SK-N-SH (cell line): ENCODE measurements around the gene LMOD3. TPM values are rescaled to one million over a fixed set of nuclear protein-coding genes. Genes with fewer than 3 reads are reported as not detected.

Experiments
- CTCF ChIA-PET: fragments of 300-600, 350-600 bp; formaldehyde crosslinking; extraction: SDS; loops from one replicate; lab custom pipeline; 2021; lab: Yijun Ruan, JAX
- POLR2A ChIA-PET: fragments of 350-600 bp; sonication (Branson Sonifier 250); formaldehyde crosslinking; extraction: SDS; loops from one replicate; lab custom pipeline; 2020; ENCODE audit warnings: antibody characterized with exemption, inconsistent platforms; lab: Yijun Ruan, JAX
- DNase-seq: peaks from one replicate; pipeline ENCODE4 v3.0.0; 2012
- H2AFZ ChIP-seq: fragments of 200-600 bp; sonication (generic); 2 replicates; pipeline ENCODE4 v1.8.1; 2016; ENCODE audit warnings: antibody characterized with exemption, mild to moderate bottlenecking, low read depth
- H3F3A ChIP-seq: fragments of 200-600 bp; sonication (generic); replicated peaks from 2 replicates; pipeline ENCODE3; 2016; ENCODE audit warnings: antibody characterized with exemption, mild to moderate bottlenecking; ENCODE audit not compliant: insufficient read depth
- H3K27ac ChIP-seq, 2 experiments: fragments of 200-500 bp in 1 of 2; fragments of 200-600 bp in 1 of 2; sonication (Bioruptor generic) in 1 of 2; sonication (generic), shearing (Covaris generic) in 1 of 2; 2 replicates each; pipeline versions ENCODE4 v1.5.1 to v1.6.1; 2014 to 2016; ENCODE audit warnings: low read depth in 2 of 2, inconsistent platforms in 1 of 2, low read length in 1 of 2, mild to moderate bottlenecking in 1 of 2, mixed read lengths in 1 of 2
- H3K27me3 ChIP-seq: fragments of 200-600 bp; sonication (generic), shearing (Covaris generic); 2 replicates; pipeline ENCODE4 v1.6.1; 2016; ENCODE audit warnings: mixed run types; ENCODE audit not compliant: insufficient read depth
- H3K36me3 ChIP-seq, 2 experiments: fragments of 200-500 bp in 1 of 2; fragments of 200-600 bp in 1 of 2; sonication (Bioruptor generic) in 1 of 2; sonication (generic) in 1 of 2; replicated peaks in 1 of 2; 2 replicates each; pipeline versions ENCODE3 to v1.5.1; 2014 to 2016; ENCODE audit warnings: low read length in 1 of 2, mild to moderate bottlenecking in 1 of 2; ENCODE audit not compliant: insufficient read depth in 2 of 2, control insufficient read depth in 1 of 2
- H3K4me1 ChIP-seq, 2 experiments: fragments of 200-500 bp in 1 of 2; fragments of 200-600 bp in 1 of 2; sonication (Bioruptor generic) in 1 of 2; sonication (generic), shearing (Covaris generic) in 1 of 2; 2 replicates each; pipeline versions ENCODE4 v1.5.1 to v1.6.1; 2014 to 2016; ENCODE audit warnings: low read depth in 1 of 2, low read length in 1 of 2, mixed run types in 1 of 2; ENCODE audit not compliant: insufficient read depth in 2 of 2, control insufficient read depth in 1 of 2
- H3K4me2 ChIP-seq: fragments of 200-600 bp; sonication (generic), shearing (Covaris generic); 2 replicates; pipeline ENCODE4 v1.6.1; 2017; ENCODE audit warnings: mixed run types
- H3K4me3 ChIP-seq, 2 experiments: fragments of 200-500 bp in 1 of 2; fragments of 200-600 bp in 1 of 2; sonication (Bioruptor generic) in 1 of 2; sonication (generic), shearing (Covaris generic) in 1 of 2; 2 replicates each; pipeline versions ENCODE4 v1.5.1 to v1.8.1; 2014 to 2016; ENCODE audit warnings: low read depth in 2 of 2, inconsistent platforms in 1 of 2, low read length in 1 of 2, mild to moderate bottlenecking in 1 of 2, mixed read lengths in 1 of 2, moderate library complexity in 1 of 2
- H3K79me2 ChIP-seq: fragments of 200-600 bp; sonication (generic); 2 replicates; pipeline ENCODE4 v1.8.1; 2017; ENCODE audit warnings: mild to moderate bottlenecking; ENCODE audit not compliant: insufficient read depth
- H3K9ac ChIP-seq: fragments of 200-600 bp; sonication (generic); 2 replicates; pipeline ENCODE4 v1.6.1; 2017; ENCODE audit warnings: mixed run types
- H3K9me2 ChIP-seq: fragments of 200-600 bp; sonication (generic); 2 replicates; pipeline ENCODE4 v1.6.1; 2017; ENCODE audit warnings: mixed run types
- H3K9me3 ChIP-seq: fragments of 200-600 bp; sonication (generic); 2 replicates; pipeline ENCODE4 v1.6.1; 2017; ENCODE audit warnings: mixed run types, mild to moderate bottlenecking, moderate library complexity
- H4K20me1 ChIP-seq: fragments of 200-600 bp; sonication (generic); 2 replicates; pipeline ENCODE4 v1.6.1; 2017; ENCODE audit warnings: mild to moderate bottlenecking, mixed run types; ENCODE audit not compliant: insufficient read depth
- ELF1 ChIP-seq: IDR thresholded peaks from 2 replicates; pipeline ENCODE4 v1.4.0; 2012
- FOXM1 ChIP-seq: IDR thresholded peaks from 2 replicates; pipeline ENCODE4 v1.4.0; 2012; ENCODE audit warnings: low read depth, mild to moderate bottlenecking
- IRF3 ChIP-seq: fragments of 150-350 bp; IDR thresholded peaks from 2 replicates; pipeline ENCODE4 v1.6.1; 2016; ENCODE audit warnings: mild to moderate bottlenecking, low read depth, low read length
- MXI1 ChIP-seq: IDR thresholded peaks from 2 replicates; pipeline ENCODE4 v1.6.1; 2012; ENCODE audit warnings: mild to moderate bottlenecking, low read depth, low read length, improper control_type of control experiment
- NFIC ChIP-seq: IDR thresholded peaks from 2 replicates; pipeline ENCODE4 v1.4.0; 2012; ENCODE audit warnings: borderline replicate concordance
- NRF1 ChIP-seq: IDR thresholded peaks from 2 replicates; pipeline ENCODE4 v1.6.1; 2012; ENCODE audit warnings: low read depth, mild to moderate bottlenecking, low read length
- PBX3 ChIP-seq: IDR thresholded peaks from 2 replicates; pipeline ENCODE4; 2012
- RFX5 ChIP-seq: IDR thresholded peaks from 2 replicates; pipeline ENCODE4 v1.6.1; 2012; ENCODE audit warnings: mild to moderate bottlenecking, improper control_type of control experiment, low read length
- USF1 ChIP-seq: IDR thresholded peaks from 2 replicates; pipeline ENCODE4 v1.4.0; 2012; ENCODE audit warnings: low read depth, borderline replicate concordance
- WGBS: methylation state at CpG from one replicate; pipeline ENCODE4 v1.1.6; 2017; ENCODE audit warnings: low lambda C conversion rate; 5-methylcytosine and 5-hydroxymethylcytosine counted together
- polyA plus RNA-seq, 3 experiments: library from polyadenylated mRNA; depleted of rRNA; stranded (reverse); fragments of >200 nt; gene quantifications; 2 replicates each; pipeline ENCODE4 v1.2.3, GENCODE V29; 2012
- TF ChIP-seq, protein P1 (sequence below): IDR thresholded peaks from 2 replicates; pipeline ENCODE4 v1.6.1; 2012; ENCODE audit warnings: mild to moderate bottlenecking, low read depth, low read length, moderate library complexity
- TF ChIP-seq, protein P2 (sequence below): IDR thresholded peaks from 2 replicates; pipeline ENCODE4 v1.4.0; 2012; ENCODE audit warnings: low read depth

The LMOD3 gene
- polyA plus RNA-seq, 1 of the 3 experiments (the other 2 are of a cell fraction), result not detected

DNA sequence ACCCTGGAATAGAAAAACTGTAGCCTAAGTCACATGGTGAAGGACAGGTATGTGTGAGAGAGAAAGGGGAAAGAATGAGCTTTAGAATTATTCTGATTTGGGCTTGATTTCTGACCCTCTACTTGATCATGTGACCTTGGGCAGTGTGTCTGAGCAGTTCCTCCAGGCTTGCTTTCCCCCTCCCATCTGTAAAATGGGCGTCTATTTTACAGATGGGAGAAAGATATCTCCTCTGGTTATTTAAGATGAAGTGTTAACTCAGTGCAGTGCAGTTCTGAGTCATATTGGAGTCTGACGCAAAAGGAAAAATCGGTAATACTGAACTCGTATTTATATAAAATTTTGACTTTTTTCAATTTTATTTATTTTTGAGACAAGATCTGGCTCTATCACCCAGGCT, 38.1 kb upstream of the LMOD3 start:
- Histone ChIP-seq H3K9me3 (no peaks in the 10 kb centered on the region), H3K4me2 (no peak overlapping the region), H3K4me1 (no peaks in the 10 kb centered on the region), H3K4me3 (no peak overlapping the region), H4K20me1 (no peaks in the 10 kb centered on the region), H3K27ac (no peak overlapping the region), H3K79me2 (no peaks in the 10 kb centered on the region), H2AFZ (no peak overlapping the region), H3K9ac (no peak overlapping the region), H3F3A (no peaks in the 10 kb centered on the region), H3K27me3 (no peaks in the 10 kb centered on the region), H3K9me2 (no peaks in the 10 kb centered on the region), H3K36me3 (no peaks in the 10 kb centered on the region)
- POLR2A ChIA-PET, result no interaction called here
- CTCF ChIA-PET, result interaction anchor here (0.7 to 13.0 kb wide), 28 partner anchors 11 to 632 kb away, joined by 3 to 315 read pairs (median 12); partner anchors contain the start of gene LMOD3
- 73% methylated on average over 4 of the region's 4 CpGs for WGBS
- DNase-seq, result no peak
- TF ChIP-seq NFIC, result no peak
- TF ChIP-seq NRF1, result no peak
- no peak for TF ChIP-seq PBX3
- TF ChIP-seq USF1, result no peak
- TF ChIP-seq MXI1, result no peak
- TF ChIP-seq, protein P1, sequence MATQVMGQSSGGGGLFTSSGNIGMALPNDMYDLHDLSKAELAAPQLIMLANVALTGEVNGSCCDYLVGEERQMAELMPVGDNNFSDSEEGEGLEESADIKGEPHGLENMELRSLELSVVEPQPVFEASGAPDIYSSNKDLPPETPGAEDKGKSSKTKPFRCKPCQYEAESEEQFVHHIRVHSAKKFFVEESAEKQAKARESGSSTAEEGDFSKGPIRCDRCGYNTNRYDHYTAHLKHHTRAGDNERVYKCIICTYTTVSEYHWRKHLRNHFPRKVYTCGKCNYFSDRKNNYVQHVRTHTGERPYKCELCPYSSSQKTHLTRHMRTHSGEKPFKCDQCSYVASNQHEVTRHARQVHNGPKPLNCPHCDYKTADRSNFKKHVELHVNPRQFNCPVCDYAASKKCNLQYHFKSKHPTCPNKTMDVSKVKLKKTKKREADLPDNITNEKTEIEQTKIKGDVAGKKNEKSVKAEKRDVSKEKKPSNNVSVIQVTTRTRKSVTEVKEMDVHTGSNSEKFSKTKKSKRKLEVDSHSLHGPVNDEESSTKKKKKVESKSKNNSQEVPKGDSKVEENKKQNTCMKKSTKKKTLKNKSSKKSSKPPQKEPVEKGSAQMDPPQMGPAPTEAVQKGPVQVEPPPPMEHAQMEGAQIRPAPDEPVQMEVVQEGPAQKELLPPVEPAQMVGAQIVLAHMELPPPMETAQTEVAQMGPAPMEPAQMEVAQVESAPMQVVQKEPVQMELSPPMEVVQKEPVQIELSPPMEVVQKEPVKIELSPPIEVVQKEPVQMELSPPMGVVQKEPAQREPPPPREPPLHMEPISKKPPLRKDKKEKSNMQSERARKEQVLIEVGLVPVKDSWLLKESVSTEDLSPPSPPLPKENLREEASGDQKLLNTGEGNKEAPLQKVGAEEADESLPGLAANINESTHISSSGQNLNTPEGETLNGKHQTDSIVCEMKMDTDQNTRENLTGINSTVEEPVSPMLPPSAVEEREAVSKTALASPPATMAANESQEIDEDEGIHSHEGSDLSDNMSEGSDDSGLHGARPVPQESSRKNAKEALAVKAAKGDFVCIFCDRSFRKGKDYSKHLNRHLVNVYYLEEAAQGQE, result no peak
- TF ChIP-seq IRF3, result no peak
- TF ChIP-seq, protein P2, sequence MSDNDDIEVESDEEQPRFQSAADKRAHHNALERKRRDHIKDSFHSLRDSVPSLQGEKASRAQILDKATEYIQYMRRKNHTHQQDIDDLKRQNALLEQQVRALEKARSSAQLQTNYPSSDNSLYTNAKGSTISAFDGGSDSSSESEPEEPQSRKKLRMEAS, result no peak
- no peak for TF ChIP-seq FOXM1
- no peak for TF ChIP-seq ELF1
- TF ChIP-seq RFX5, result no peak
